MM.1S (cell line): ENCODE measurements around the gene BTRC.

Experiments used
- EZH2phosphoT487 ChIP-seq: fragments of 300-600 bp; sonication (generic); IDR thresholded peaks from 2 replicates; pipeline ENCODE4 v1.6.1; 2018; ENCODE audit warnings: antibody characterized with exemption, low read length
- TF ChIP-seq, protein P1 (sequence below): fragments of 300-600 bp; sonication (generic); IDR thresholded peaks from 2 replicates; pipeline ENCODE4 v1.5.1; 2016; ENCODE audit warnings: antibody characterized with exemption, low read length, mixed read lengths

DNA sequence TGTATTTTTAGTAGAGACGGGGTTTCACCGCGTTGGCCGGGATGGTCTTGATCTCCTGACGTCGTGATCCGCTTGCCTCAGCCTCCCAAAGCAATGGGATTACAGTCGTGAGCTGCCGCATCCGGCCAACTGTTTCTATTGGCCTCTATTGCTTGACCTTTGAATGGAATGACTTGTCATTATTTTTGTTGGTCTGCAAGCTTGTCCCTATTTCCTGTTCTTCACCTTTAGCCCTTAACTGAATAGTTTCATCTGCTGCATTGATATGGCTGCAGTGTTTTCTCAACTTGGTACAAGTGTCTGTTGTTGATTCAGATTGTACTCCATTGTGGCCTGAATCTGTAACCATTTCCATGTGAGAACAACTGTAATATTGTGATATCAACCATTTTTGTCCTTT, 128.6 kb downstream of the BTRC start:
- TF ChIP-seq, protein P1, sequence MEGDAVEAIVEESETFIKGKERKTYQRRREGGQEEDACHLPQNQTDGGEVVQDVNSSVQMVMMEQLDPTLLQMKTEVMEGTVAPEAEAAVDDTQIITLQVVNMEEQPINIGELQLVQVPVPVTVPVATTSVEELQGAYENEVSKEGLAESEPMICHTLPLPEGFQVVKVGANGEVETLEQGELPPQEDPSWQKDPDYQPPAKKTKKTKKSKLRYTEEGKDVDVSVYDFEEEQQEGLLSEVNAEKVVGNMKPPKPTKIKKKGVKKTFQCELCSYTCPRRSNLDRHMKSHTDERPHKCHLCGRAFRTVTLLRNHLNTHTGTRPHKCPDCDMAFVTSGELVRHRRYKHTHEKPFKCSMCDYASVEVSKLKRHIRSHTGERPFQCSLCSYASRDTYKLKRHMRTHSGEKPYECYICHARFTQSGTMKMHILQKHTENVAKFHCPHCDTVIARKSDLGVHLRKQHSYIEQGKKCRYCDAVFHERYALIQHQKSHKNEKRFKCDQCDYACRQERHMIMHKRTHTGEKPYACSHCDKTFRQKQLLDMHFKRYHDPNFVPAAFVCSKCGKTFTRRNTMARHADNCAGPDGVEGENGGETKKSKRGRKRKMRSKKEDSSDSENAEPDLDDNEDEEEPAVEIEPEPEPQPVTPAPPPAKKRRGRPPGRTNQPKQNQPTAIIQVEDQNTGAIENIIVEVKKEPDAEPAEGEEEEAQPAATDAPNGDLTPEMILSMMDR = no peak
- no peak for TF ChIP-seq EZH2phosphoT487
